K562 (cell line): Measurements from ENCODE around the gene ANXA10. TPM values are rescaled to one million over a fixed set of nuclear protein-coding genes. Genes with fewer than 3 reads are reported as not detected.
A peak's percentile ranks its signal among the peaks of the same experiment; 100 is the strongest.
"Not testable (repeated sequence)": the region's sequence is repeated elsewhere in the genome, so short reads cannot be mapped to it uniquely, and the experiment has no call there.

Source experiments
- ATAC-seq: fragments of 200-7000 bp; cut with Tn5 transposase; 3 replicates; pipeline ENCODE4 v1.9.1; 2020; ENCODE audit warnings: moderate library complexity
- BruUV-seq: library from RNA; stranded (reverse); fragments of 400-500 nt; replicated peaks from 2 replicates; lab custom pipeline; 2021; lab: Mats Ljungman, UMichigan
- CTCF ChIA-PET: fragments of 300-600 bp; formaldehyde crosslinking; extraction: SDS; loops from one replicate; lab custom pipeline; 2021; ENCODE audit warnings: low intra/inter-chr PET ratio; lab: Yijun Ruan, JAX
- POLR2A ChIA-PET: fragments of 300-600, 350-650 bp; sonication (Branson Sonifier 250); formaldehyde crosslinking; extraction: SDS; loops from one replicate; lab custom pipeline; 2021; ENCODE audit warnings: antibody characterized with exemption, inconsistent platforms; lab: Yijun Ruan, JAX
- DNase-seq, 4 experiments: peaks; one replicate each; pipeline versions ENCODE4 v3.0.0 to v3.0.0-alpha.2; 2011 to 2018; ENCODE audit warnings: low spot score in 3 of 4, mixed read lengths in 3 of 4; ENCODE audit errors: extremely low read depth in 1 of 4
- FAIRE-seq: peaks from 2 replicates; lab custom pipeline; 2011; peaks lifted over from hg19 to GRCh38; lab: Jason Lieb, UNC
- H2AFZ ChIP-seq: 2 replicates; pipeline ENCODE4 v1.6.0; 2011; ENCODE audit warnings: low read depth, low read length, control low read depth, inconsistent platforms
- H3K27ac ChIP-seq: fragments of 200-600 bp; 3 replicates; pipeline ENCODE4 v1.8.0; 2011; ENCODE audit warnings: low read depth, mild to moderate bottlenecking, control low read depth, inconsistent platforms, low read length, moderate library complexity, mixed read lengths; ENCODE audit errors: extremely low read depth
- H3K27me3 ChIP-seq, 2 experiments: fragments of 300-600 bp in 1 of 2; 2 replicates in 1 of 2; 3 replicates in 1 of 2; pipeline versions ENCODE4 v1.6.0 to v1.8.0; 2011; ENCODE audit warnings: inconsistent platforms in 2 of 2, low read length in 2 of 2, mild to moderate bottlenecking in 1 of 2, mixed read lengths in 1 of 2, moderate library complexity in 1 of 2; ENCODE audit not compliant: control insufficient read depth in 2 of 2, insufficient read depth in 2 of 2
- H3K36me3 ChIP-seq: fragments of 300-600 bp; 3 replicates; pipeline ENCODE4 v1.8.0; 2011; ENCODE audit warnings: mild to moderate bottlenecking, low read length, inconsistent platforms; ENCODE audit not compliant: control insufficient read depth, insufficient read depth
- H3K4me1 ChIP-seq, 2 experiments: fragments of 200-600 bp in 1 of 2; replicated peaks in 1 of 2; 2 replicates in 1 of 2; 3 replicates in 1 of 2; pipeline versions ENCODE4 v1.5.1 to v1.8.0; 2011; ENCODE audit warnings: inconsistent platforms in 2 of 2, low read length in 2 of 2, mild to moderate bottlenecking in 1 of 2, mixed read lengths in 1 of 2, moderate library complexity in 1 of 2; ENCODE audit not compliant: control insufficient read depth in 2 of 2, insufficient read depth in 2 of 2
- H3K4me2 ChIP-seq: 2 replicates; pipeline ENCODE4 v1.6.1; 2011; ENCODE audit warnings: low read length, control low read depth, inconsistent platforms, mixed read lengths; ENCODE audit not compliant: insufficient read depth
- H3K4me3 ChIP-seq: fragments of 200-600 bp; sonication (generic), shearing (Covaris generic); 2 replicates; pipeline ENCODE4 v1.5.1; 2016; ENCODE audit warnings: control low read depth, inconsistent platforms
- H3K79me2 ChIP-seq: fragments of 200-600 bp; 3 replicates; pipeline ENCODE4 v1.8.0; 2011; ENCODE audit warnings: low read length, inconsistent platforms; ENCODE audit not compliant: control insufficient read depth, insufficient read depth
- H3K9ac ChIP-seq, 2 experiments: 2 replicates each; pipeline versions ENCODE4 v1.6.0 to v1.6.1; 2011; ENCODE audit warnings: low read depth in 2 of 2, low read length in 2 of 2, control low read depth in 1 of 2, inconsistent platforms in 1 of 2, mild to moderate bottlenecking in 1 of 2, mixed read lengths in 1 of 2; ENCODE audit not compliant: insufficient read depth in 1 of 2
- H3K9me1 ChIP-seq: one replicate; pipeline ENCODE4 v1.6.0; 2011; ENCODE audit warnings: inconsistent platforms, mild to moderate bottlenecking, low read length, moderate library complexity; ENCODE audit not compliant: control insufficient read depth, insufficient read depth
- H3K9me3 ChIP-seq: replicated peaks from 2 replicates; pipeline ENCODE4 v1.5.1; 2011; ENCODE audit warnings: low read depth, low read length, inconsistent platforms; ENCODE audit not compliant: control insufficient read depth, insufficient read depth
- H4K20me1 ChIP-seq: replicated peaks from 2 replicates; pipeline ENCODE4 v1.6.1; 2011; ENCODE audit warnings: low read length, inconsistent platforms, mixed read lengths; ENCODE audit not compliant: control insufficient read depth, insufficient read depth
- FOSL1 ChIP-seq: fragments of 200-800 bp; sonication (Bioruptor generic); conservative IDR thresholded peaks from 2 replicates; pipeline ENCODE4 v1.6.1; 2016; ENCODE audit warnings: missing genetic modification characterization, missing compliant biosample characterization
- ZBTB7A ChIP-seq: IDR thresholded peaks from 2 replicates; pipeline ENCODE4 v1.6.1; 2011; ENCODE audit warnings: low read depth, mild to moderate bottlenecking, low read length, moderate library complexity, borderline replicate concordance; ENCODE audit not compliant: control insufficient read depth
- ZNF280A ChIP-seq: fragments of 450-650 bp; IDR thresholded peaks from 2 replicates; pipeline ENCODE4 v1.6.1; 2018; ENCODE audit warnings: mild to moderate bottlenecking, low read depth; ENCODE audit not compliant: partially characterized antibody
- WGBS: fragments of 100-300 bp; shearing (Covaris generic); methylation state at CpG from one replicate; pipeline ENCODE4 v1.1.6; 2016; ENCODE audit warnings: low coverage, mixed read lengths; ENCODE audit not compliant: insufficient coverage; ENCODE audit errors: missing lambda C conversion rate; 5-methylcytosine and 5-hydroxymethylcytosine counted together
- in situ Hi-C: fragments of 300-500 bp; cut with MboI; formaldehyde crosslinking; loops from 4 replicates; pipeline ENCODE4 v1.15.0; 2018; ENCODE audit warnings: inconsistent platforms, mixed read lengths
- intact Hi-C: fragments of 100-400 bp; cut with micrococcal nuclease; formaldehyde crosslinking; loops from 2 replicates; pipeline ENCODE4 v1.14.2; 2022
- polyA plus RNA-seq, 8 experiments: library from polyadenylated mRNA; depleted of rRNA in 4 of 8; stranded (reverse) in 5 of 8; unstranded in 3 of 8; fragments of >200 nt; fragmentation: Nextera tagmentation in 2 of 8; fragmentation: Illumina TruSeq in 1 of 8; extraction: Ambion mirVana in 2 of 8; extraction: Trizol in 1 of 8; gene quantifications; 2 replicates each; pipeline versions ENCODE4 v1.2.1 to v1.2.3, GENCODE V29; 2011 to 2014; ENCODE audit warnings: inconsistent platforms in 1 of 8, missing spikeins in 1 of 8
- total RNA-seq, 7 experiments: library from RNA; depleted of rRNA in 6 of 7; stranded (reverse); fragments of >200 nt in 6 of 7; fragmentation: Illumina TruSeq in 2 of 7; extraction: Trizol in 2 of 7; gene quantifications; 2 replicates each; pipeline versions ENCODE4 v1.2.1 to v1.2.3, GENCODE V29; 2011 to 2021; ENCODE audit warnings: low replicate concordance in 1 of 7

The ANXA10 gene
- total and polyA plus RNA-seq, 9 of the 15 experiments (the other 6 are each of a cell fraction or from before 2014, with no cell fraction given) = not detected

GRCh38 chr4:168212656-168213055 is 120.3 kb downstream of the ANXA10 start (continued):
- no peak for TF ChIP-seq ZNF280A
- TF ChIP-seq, all 486 proteins: peak for 0

- POLR2A ChIA-PET, FAIRE-seq: not testable (repeated sequence)
Observed at GRCh38 chr4:168213511-168213910, 121.2 kb downstream of the ANXA10 start.

GRCh38 chr4:168218645-168219044 is 126.3 kb downstream of the ANXA10 start:
- Histone ChIP-seq H3K27ac (no peak overlapping the region), H2AFZ (no peak overlapping the region), H3K79me2 (no peaks in the 10 kb centered on the region), H3K4me1 (no peaks in the 10 kb centered on the region), H3K27me3 (no peaks in the 10 kb centered on the region), H3K36me3 (no peaks in the 10 kb centered on the region), H3K4me3 (no peak overlapping the region), H3K4me2 (no peak overlapping the region), H3K9me1 (no peaks in the 10 kb centered on the region), H3K9me3 (no peaks in the 10 kb centered on the region), H4K20me1 (no peaks in the 10 kb centered on the region), H3K9ac (no peak overlapping the region)
- intact Hi-C loops (no loop called here), in situ Hi-C loops (no loop called here)
- TF ChIP-seq ZBTB7A (no peak), FOSL1 (tag) (peak; percentile 32; the same call in 1 of the 2 replicates)
- WGBS = 0% methylated on average over 1 of the region's 1 CpG
- BruUV-seq = no TSS peak
- FAIRE-seq (no peak), ATAC-seq (no peak), DNase-seq (no peak)
- CTCF ChIA-PET = no interaction called here
- POLR2A ChIA-PET = no interaction called here

More at GRCh38 chr4:168213511-168213910, 121.2 kb downstream of the ANXA10 start:
- ATAC-seq, H3K79me2 ChIP-seq, H3K27ac ChIP-seq, intact Hi-C loops, H4K20me1 ChIP-seq, H3K4me3 ChIP-seq, H3K9me1 ChIP-seq, CTCF ChIA-PET, H3K9ac ChIP-seq, BruUV-seq, H3K27me3 ChIP-seq, H3K4me1 ChIP-seq, H3K36me3 ChIP-seq, H3K9me3 ChIP-seq, DNase-seq, in situ Hi-C loops, H3K4me2 ChIP-seq, H2AFZ ChIP-seq: not testable (repeated sequence)
